ENCODE data around the gene TWIST2. TPM values are rescaled to one million over a fixed set of nuclear protein-coding genes. Genes with fewer than 3 reads are reported as not detected.

The TWIST2 gene
- total RNA-seq, 2 donors from 2014 or later, result 23.5 to 52.9 TPM

DNA sequence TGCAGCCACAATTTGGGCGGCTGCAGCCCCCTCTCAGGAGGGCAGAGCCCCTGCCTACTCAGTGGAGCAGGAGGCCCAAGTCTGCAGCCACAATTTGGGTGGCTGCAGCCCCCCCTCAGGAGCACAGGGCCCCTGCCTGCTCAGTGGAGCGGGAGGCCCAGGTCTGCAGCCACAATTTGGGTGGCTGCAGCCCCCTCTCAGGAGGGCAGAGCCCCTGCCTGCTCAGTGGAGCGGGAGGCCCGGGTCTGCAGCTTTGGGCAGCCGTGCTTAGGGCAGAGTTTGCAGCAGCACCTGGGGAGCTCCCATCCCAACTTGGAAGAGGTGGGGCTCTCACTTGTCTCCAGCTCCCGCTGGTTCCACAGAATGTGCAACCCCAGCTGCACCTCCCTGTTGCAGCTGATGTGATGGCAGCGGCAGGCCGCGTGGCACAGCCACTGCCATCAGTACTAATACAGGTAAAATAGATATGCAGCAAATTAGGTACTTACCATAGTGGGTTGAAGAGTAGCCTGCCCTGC is 99.4 kb downstream of the TWIST2 start:
- Histone ChIP-seq H3K4me3 (no peak overlapping the region), H3K27me3 (replicated peaks; ENCODE audit: insufficient read depth) (no peaks in the 10 kb centered on the region), H3K9me3 (no peaks in the 10 kb centered on the region), H3K27ac (no peak overlapping the region), H3K4me1 (replicated peaks) (no peaks in the 10 kb centered on the region), H3K36me3 (no peaks in the 10 kb centered on the region)
- TF ChIP-seq POLR2A (IDR thresholded peaks at IDR 0.05), result no peak
- DNase-seq (ENCODE audit: low spot score), result no peak
- intact Hi-C loops (cut with DNase I), result loop anchor here (5.0 to 10.0 kb wide), 2 partner anchors 100 to 163 kb away; partner anchors contain the start of gene TWIST2
- WGBS, result 93% methylated on average over 7 of the region's 9 CpGs

DNA sequence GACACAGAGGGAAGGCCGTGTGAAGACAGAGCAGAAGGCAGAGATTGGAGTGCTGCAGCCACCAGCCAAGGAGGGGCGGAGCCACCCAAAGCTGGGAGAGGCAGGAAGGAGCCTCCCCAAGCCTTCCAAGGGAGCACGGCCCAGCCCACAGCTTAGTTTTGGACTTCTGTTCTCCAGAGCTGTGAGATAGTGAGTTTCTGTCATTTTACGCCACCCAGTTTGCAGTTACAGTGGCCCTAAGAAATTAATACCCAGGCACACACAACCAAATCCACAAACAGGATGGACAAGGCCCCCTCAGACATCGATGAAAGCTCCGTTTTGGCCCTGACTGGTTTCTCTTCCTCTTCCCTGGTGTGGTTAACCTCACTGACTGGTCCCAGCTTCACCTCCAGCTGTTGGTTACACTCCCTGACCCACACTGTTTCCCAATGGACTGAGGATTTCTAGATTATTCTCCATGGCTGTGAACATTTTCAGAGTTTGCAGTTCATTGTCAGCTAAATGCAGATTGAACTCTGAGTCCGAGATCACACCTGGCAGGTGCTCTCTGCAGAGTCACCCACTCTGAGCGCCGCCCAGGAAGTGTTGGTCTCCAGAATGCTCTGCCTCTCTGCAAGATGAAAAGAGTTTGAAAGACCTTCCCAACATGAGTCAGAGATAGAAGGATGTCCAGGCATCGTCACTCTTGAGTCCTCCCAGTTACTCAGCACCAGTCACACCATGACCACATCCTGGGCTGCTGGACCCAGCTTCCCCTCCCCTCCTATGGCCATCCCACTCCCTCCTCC is 100.2 kb downstream of the TWIST2 start:
- DNase-seq (ENCODE audit: low spot score), result no peak
- TF ChIP-seq POLR2AphosphoS5 (IDR thresholded peaks at IDR 0.05), result no peak
- no peak for TF ChIP-seq POLR2A (IDR thresholded peaks at IDR 0.05)
- TF ChIP-seq, protein P1, sequence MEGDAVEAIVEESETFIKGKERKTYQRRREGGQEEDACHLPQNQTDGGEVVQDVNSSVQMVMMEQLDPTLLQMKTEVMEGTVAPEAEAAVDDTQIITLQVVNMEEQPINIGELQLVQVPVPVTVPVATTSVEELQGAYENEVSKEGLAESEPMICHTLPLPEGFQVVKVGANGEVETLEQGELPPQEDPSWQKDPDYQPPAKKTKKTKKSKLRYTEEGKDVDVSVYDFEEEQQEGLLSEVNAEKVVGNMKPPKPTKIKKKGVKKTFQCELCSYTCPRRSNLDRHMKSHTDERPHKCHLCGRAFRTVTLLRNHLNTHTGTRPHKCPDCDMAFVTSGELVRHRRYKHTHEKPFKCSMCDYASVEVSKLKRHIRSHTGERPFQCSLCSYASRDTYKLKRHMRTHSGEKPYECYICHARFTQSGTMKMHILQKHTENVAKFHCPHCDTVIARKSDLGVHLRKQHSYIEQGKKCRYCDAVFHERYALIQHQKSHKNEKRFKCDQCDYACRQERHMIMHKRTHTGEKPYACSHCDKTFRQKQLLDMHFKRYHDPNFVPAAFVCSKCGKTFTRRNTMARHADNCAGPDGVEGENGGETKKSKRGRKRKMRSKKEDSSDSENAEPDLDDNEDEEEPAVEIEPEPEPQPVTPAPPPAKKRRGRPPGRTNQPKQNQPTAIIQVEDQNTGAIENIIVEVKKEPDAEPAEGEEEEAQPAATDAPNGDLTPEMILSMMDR (IDR thresholded peaks at IDR 0.05), result no peak
- no peaks in the 10 kb centered on the region for H3K36me3 ChIP-seq
- no peaks in the 10 kb centered on the region for H3K4me1 ChIP-seq (replicated peaks)
- WGBS, result 66% methylated on average over 10 of the region's 10 CpGs
- intact Hi-C loops (cut with DNase I), result loop anchor here (5.0 to 10.0 kb wide), 2 partner anchors 101 to 163 kb away; partner anchors contain the start of gene TWIST2
- no peaks in the 10 kb centered on the region for H3K27me3 ChIP-seq (replicated peaks; ENCODE audit: insufficient read depth)
- no peak overlapping the region for H3K4me3 ChIP-seq
- no peak overlapping the region for H3K27ac ChIP-seq
- H3K9me3 ChIP-seq, result no peaks in the 10 kb centered on the region

DNA sequence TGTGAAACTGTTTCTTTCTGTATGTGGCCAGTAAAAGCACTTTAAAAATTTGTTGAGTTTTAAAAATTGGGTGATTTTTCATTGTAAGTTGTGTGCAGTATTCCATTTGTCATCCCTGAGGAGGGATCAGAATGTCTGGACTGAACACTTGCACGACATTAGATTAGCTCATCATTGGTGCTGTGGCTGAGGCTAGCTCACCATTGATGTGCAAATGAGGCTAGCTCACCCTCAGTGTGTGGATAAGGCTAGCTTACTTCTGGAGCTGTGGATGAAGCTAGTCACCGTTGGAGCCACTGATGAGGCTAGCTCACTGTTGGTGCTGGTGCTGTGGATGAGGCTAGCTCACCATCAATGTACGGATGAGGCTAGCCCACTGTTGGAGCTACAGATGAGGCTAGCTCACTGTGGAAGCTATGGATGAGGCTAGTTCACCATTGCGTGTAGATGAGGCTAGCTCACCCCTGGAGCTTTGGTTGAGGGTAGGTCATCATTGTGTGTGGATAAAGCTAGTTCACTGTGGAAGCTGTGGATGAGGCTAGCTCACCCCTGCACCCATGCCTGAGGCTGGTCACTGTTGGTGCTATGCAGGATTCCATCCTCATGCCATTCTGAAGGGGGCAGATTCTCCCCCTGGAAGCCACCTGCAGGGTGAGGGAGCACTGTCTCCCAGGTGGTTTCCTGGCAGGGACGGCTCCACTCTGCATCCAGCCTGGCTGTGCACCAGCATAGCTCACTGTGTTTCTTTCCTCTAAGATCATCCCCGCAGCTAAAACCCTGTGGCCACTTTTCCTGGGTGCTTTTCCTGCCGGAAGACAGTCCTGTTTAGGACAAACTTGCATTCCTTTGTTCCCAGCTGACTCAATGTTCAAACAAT is 101.1 kb downstream of the TWIST2 start:
- 69% methylated on average over 7 of the region's 7 CpGs for WGBS
- peak; percentile 1 for DNase-seq (ENCODE audit: low spot score)

DNA sequence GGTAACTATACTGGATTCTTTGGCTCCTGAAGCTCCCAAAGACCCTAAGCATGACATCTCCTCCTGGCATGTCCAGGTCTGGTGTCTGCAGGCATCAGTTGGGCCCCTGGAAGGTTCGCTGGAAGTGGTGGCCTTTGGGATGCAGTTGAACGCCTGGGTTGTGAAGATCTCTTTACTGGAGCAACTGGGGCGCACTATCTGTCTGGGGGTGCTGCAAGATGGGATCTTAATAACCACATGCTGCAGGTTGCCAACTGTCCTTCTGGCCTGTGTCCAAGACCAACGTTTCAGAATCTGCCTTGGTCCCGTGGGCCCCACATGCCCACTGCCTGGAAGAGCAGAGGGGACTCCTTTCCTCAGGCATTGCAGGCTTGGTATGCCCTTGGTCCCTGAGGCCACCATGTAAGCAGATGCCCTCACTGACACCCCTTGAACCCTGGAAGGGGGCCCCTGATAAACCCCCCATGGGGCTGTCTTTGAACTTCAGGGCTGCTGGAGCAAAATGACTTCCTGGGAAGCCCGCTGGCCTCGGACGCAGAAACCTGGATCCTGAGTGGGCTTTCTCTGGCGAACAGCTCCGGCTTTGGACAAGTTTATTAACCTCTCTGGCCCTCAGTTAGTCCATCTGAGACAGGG is 101.9 kb downstream of the TWIST2 start:
- Histone ChIP-seq H3K4me3 (no peak overlapping the region), H3K4me1 (replicated peaks) (no peaks in the 10 kb centered on the region), H3K36me3 (no peaks in the 10 kb centered on the region), H3K9me3 (no peaks in the 10 kb centered on the region), H3K27me3 (replicated peaks; ENCODE audit: insufficient read depth) (no peaks in the 10 kb centered on the region), H3K27ac (no peak overlapping the region)
- TF ChIP-seq, protein P1 (IDR thresholded peaks at IDR 0.05), result no peak
- TF ChIP-seq POLR2AphosphoS5 (IDR thresholded peaks at IDR 0.05) (no peak), POLR2A (IDR thresholded peaks at IDR 0.05) (no peak)
- intact Hi-C loops (cut with DNase I), result loop anchor here (5.0 to 10.0 kb wide), 2 partner anchors 103 to 165 kb away; partner anchors contain the start of gene TWIST2
- DNase-seq (ENCODE audit: low spot score), result peak; percentile 3
- WGBS, result 81% methylated on average over 10 of the region's 10 CpGs

More for the DNA sequence above, 101.1 kb downstream of the TWIST2 start:
- Histone ChIP-seq H3K9me3 (no peaks in the 10 kb centered on the region), H3K36me3 (no peaks in the 10 kb centered on the region), H3K4me1 (replicated peaks) (no peaks in the 10 kb centered on the region), H3K4me3 (no peak overlapping the region), H3K27ac (no peak overlapping the region), H3K27me3 (replicated peaks; ENCODE audit: insufficient read depth) (no peaks in the 10 kb centered on the region)
- TF ChIP-seq POLR2AphosphoS5 (IDR thresholded peaks at IDR 0.05) (no peak), POLR2A (IDR thresholded peaks at IDR 0.05) (no peak)
- TF ChIP-seq, protein P1 (IDR thresholded peaks at IDR 0.05), result no peak
- intact Hi-C loops (cut with DNase I), result loop anchor here (5.0 to 10.0 kb wide), 2 partner anchors 102 to 164 kb away; partner anchors contain the start of gene TWIST2

Data from prostate gland (tissue), 2 donors.